HG02588 (cell line): Measurements from ENCODE around the gene SMIM43.

Experiments used
- ATAC-seq: cut with Tn5 transposase; IDR thresholded peaks from one replicate; pipeline ENCODE4 v1.9.1; 2021; ENCODE audit warnings: mild to moderate bottlenecking, moderate library complexity; ENCODE audit not compliant: unreplicated experiment

The SMIM43 gene

DNA sequence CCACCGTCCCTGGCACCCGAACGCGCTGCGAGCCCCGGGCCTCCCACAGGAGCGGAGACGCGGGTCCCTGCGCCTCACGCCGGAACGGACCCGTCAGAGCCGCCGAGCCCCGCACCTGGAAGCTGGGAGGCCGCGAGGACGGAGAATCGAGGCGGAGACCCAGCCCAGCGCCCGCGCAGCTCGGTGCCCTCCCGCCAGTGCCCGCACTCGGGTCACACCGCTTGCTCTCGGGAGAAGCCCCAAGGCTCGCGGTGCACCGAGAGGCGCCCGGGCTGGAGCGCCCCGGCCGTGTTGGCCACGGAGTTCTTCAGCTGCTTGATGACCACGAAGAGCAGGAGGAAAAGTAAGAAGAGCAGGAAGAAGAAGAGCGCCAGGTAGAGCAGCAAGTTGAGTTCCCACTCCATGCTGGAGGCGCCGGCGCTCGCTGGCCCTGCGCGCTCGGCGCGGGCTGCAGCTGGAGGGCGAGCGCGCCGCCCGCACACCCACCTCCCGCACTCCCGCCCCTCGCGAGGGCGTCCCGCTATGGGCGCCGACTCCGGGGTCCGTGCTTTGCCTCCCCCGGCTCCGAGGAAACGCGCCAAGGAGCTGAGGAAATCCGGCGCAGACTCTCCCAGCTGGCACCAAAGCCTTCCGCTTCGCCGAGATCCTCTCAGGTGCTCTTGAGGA, at the start of gene SMIM43:
TSS of gene SMIM43 (minus strand) at position 463 of the 666 bp plus-strand sequence. CDS start at position 404, 59 bp downstream.
- ATAC-seq, result no peak

DNA sequence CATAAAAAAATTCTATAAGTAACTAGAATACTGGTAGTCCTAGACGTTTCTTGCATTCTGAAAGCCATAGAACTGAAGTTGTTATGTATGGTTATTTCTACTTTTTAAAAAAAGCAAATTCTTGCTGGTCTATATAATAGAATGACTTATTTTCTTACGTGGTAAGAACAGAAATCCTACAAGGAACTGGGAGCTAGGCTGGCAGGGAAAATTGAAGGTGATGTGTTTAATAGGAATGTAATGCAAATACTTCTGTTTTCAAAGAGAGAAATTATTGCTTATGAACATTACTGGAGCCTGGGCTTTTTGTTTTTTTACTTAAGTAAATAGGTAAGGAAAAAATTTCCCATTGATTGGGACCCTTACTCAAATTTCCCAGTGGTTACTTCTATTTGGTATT, 49.8 kb upstream of the SMIM43 start:
- no peak for ATAC-seq

DNA sequence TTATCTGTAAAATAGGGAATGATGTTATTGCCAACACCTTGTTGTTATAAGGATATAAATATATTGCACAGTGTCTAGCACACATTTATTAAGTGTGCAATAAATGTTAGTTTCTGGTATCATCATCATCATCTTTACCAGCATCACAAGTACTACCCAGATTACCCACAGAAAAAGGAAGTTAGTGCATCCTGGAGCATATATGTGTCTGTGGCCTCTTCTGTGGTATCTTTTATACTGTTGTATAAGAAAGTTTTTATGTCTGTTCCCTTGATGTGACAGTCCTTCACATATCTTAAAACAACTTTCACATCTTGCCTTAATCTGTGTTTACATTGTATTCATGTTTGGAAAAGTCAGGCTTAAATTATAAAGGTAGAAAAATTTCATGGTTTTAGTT, 46.2 kb upstream of the SMIM43 start:
- ATAC-seq, result no peak

DNA sequence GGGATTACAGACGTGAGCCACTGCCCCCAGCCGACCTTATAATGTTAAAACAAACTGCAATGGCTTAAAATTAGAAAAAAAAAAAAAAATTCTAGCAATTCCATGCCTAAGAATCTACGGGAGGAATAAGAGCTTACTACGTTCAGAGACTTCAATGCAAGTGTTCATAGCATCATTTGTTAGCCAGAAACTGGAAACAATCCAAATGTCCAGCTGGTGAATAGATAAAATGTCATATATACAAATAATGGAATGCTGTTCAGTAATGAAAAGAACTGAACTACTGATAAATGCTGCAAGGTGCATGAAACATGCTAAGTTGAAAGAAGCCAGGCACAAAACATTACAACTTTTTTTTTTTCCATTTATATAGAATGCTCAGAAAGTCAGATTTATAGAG, 41.4 kb upstream of the SMIM43 start:
- no peak for ATAC-seq

DNA sequence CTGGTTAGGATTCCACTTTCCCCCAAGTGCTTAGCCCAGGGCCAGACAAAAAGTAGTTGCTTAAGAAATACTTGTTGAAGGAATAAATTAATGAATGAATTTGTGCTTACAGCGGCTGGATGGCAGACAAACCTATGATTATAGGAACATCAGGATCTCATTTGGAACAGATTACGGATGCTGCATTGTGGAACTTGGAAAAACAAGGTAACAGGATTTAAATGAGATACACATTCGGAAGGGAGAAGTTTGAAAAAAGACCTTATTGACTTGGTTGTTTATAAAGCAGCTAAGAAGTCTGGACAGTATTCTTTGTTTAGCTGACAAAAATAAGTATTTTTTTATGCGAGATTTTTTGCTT, 36.7 kb upstream of the SMIM43 start:
- no peak for ATAC-seq

DNA sequence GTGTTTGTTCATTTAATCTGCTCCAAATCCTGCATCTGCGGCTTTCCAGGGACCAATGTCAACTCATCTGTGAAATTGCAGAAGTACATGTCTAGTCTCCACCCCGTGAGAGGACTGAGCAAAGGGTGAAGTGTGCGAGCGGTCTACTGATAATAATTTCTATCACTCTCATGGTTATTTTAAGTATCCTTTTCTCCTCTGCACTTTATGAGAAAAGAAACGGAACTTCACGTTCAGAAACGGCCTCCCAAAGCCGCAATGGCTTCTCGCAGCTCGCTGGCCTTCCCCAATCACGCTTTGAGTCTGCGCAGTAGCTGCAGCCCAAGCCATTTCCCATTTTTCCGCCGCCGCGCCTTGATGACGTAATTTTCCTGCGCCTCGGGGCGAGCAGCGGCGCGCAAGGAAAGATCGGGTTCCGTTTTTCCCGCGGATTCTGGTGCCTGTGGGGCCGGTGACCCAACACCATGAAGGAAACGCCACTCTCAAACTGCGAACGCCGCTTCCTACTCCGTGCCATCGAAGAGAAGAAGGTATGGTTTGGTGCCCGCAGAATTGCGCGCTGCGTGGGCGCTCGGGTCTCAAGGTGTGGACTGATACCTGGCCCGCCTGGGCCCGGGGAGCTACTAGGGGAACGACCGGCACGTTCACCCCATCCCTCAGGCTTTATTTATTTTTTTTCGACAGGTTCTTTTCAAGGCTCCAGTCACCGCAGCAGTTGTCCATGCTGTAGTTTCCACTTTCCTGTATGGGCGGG, 36.2 kb upstream of the SMIM43 start, which contains the start of gene EXOSC9:
TSS of gene EXOSC9 (plus strand) at position 363 of the 754 bp plus-strand sequence. CDS start at position 465, 102 bp downstream.
- ATAC-seq, result peak; percentile 79

DNA sequence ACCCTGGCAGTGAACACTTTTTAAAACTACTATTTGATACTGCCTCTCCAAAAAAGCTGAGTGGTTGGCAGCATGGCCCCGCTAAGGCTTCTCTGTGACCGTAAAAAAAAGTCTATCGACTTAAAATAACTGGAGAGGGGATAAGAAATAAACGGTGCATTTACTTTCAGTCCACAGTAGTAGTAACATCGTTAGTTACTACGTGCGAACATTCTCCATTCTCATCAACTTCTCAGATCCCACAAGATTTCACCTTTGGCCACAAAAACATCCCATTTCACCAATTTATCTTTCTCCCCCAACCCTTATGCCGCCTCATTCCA, 35.6 kb upstream of the SMIM43 start:
- ATAC-seq, result peak; percentile 19

DNA sequence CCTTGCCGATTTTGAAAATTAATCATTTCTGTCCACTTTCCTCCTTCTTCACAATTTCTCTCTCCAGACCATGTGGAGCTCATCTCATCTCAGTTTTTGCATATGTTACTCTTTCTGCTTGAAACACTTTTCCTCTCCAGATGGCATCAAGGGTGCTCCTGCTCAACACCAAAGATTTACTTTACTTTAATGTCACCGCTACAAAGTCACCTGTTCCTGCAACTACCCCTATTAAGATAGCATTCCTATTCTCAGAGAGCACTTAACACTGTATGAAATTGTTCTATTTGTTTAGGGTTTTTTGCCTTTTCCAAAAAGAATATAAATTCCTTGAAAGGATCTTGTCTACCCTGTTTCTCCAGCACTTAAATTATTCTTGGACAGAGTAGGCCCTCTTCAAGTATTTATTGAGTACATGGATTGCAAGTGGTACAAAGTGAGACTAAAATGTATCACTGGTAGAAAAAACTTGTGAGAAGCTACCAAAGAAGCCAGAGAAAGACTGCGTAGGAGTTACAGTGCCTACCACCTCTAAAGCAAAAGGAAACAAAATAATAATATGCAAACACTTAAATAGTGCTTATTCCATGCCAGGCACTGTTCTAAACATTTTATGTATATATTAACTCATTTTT, 35.0 kb upstream of the SMIM43 start:
- no peak for ATAC-seq

DNA sequence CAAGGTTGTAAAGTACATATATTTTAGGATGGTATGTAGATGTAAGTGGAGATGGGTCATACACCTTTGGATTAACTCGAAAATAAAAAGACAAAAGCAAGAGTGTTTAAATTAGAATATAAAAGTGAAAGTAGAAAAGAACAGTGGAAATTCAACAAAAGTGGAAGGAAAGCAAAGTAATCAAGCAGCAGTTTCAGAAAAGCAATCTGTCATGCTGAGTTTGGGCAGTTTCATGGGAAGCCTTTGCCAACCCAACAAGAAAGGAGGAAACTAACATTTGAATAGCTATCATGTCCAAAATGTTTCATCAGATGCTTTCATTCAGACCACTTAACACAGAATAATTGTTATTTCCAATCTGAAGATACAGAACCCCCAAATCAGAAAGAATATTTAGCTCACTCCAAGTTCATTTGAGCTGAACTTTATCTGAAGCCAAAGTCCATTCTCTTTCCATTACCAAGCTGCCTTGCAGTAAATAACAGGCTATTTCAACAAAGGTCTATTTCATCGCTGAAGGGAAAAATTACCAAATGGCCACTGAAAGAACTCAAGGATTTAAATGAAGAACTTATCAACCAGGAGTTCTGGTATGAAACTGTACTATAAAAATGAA, 34.4 kb upstream of the SMIM43 start:
- no peak for ATAC-seq

DNA sequence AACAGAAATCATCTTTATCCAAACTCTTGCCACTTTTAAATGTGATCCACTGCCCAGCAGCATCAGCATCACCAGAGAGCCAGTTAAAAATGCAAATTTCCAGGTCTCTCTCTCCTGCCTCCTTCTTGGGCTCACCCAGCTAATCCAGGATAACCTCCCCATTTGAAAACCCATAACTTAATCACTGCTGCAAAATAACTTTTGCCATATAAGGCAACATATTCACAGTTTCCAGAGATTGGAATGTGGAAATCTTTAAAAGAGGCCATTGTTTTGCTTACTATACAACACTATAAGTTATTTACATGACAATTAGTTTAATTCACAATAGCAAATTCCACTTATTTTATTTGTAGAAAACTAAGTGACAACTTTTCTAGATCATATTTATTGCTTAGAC, 31.3 kb upstream of the SMIM43 start:
- no peak for ATAC-seq

DNA sequence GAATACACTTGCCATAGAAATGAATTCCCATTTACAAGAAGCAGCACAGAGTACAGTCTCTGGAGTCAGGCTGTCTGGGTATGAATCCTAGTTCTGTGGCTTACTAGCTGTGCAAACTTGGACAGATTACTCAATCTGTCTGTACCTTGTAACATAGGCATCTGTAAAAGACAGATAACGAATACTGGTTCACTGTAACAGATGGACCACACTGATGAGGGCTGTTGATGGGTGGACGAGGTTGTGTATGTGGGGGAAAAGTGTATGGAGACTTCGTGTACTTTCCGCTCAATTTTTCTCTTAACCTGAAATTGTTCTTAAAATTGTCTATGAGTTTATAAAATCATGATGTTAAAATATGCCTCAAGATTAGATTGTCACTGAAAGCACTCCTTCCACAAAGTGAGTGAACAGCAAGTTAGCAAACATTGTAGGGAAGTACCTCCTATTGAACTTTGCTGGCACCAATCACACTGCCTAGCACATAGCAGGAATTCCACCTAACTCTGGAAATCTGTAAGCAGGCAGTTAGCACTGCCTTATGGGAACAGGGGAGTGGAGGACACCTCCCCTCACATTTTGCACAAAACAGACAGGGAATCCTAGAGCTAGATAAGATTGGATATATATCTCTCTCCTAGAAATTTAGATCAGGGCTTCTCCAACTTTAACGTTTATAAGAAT, 29.7 kb upstream of the SMIM43 start:
- no peak for ATAC-seq

DNA sequence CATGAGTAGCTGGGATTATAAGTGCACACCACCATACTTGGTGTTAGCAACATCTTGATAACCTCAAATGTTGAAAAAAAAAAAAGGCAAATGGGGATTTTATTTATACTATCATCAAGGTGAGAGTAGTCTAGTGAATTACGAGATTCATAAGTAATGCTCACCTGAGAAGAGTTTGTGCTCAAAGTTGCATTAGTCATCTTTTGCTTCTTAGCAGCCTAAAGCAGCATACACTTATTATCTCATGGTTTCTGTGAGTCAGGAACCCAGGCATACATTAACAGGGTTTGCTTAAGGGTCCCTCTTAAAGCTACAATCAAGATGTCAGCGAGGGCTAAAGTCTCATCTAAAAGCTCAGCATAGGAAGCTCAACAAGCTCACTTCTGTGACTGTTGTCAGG, 28.0 kb upstream of the SMIM43 start:
- ATAC-seq, result no peak

DNA sequence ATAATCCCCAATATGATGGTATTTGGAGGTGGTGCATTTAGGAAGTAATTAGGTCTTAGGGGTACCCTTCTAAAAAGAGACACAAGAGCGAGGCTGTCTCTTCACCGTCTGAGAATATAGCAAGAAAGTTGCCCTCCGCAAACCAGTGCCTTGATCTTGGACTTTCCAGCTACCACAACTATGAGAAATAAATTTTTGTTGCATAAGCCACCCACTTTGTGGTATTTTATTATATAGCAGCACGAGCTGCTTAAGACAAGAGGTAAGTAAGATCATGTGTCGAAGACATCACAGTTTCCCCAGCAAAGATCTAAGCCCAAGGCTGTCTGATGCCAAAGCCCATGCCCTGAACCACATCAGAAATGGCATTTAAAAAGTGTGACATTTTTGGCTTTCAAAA, 26.5 kb upstream of the SMIM43 start:
- no peak for ATAC-seq

DNA sequence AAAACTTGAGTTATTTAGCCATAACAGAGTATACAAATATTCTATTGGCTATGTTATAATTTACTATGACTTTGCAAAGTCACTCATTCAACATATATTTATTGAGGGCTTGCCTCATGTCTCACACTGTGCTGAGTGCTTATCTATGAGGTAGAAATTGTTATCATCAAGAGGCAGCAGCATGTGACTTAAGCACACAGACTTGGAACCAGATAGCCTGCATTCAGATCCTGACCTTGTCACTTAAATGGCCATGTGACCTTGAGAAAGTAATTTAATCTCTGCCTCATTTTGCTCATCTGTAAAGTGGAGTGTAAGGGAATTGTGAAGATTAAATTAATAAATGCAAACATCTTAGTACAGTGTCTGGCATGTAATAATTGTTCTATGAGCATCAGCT, 26.0 kb upstream of the SMIM43 start:
- ATAC-seq, result no peak

DNA sequence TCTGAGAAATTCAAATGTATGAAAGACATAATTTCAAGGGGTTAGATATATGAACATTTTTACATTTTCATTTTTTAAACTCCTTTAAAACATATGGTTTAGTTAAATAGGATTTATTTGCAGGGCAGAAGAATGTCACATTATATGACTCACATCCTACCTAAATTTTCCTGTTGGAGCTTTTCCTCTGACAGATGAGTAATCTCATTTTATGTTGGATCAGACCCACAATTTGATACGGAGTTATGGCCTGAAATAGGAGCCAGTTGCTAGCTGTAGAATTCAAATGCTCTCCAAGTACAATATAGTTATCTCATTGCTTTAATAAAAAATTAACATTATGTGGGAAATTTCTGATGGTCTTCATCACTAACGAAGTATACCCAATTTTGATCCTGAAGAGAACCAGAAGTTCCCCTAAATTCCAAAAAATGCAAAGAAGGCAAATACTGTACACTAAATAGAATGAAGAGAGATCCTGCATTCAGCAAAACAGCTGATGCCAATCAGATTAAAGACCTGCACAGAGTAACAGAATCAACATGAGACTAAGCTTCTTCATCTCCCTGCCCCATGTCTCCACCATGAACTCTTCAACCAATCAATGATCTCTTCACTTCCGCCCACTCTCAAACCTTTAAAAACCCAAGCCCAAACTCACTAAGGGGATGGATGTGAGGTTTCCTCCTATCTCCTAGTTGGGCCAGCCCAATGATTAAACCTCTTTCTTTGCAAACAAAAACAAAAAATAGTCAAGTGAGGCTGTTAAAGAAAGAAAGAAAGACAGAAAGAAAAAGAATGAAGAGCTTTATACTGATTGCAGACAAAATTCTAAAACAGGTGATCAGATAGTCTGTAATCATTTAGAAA, 25.2 kb upstream of the SMIM43 start:
- no peak for ATAC-seq

DNA sequence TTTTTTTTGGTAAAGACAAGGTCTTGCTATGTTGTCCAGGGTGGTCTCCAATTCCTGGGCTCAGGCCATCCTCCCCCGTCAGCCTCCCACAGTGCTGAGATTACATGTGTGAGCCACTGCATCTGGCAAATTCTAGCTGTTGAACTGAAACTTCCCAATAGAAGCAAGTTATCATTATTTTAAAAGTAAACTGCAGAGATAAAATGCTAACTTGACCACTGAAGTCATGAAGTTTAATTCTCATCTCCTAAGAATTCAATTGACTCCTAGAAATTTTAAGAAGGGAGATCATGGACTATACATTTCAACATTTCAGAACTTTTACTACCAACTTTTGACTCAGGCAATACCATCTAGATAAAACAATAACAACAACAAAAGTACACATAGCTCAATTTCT, 24.5 kb upstream of the SMIM43 start:
- no peak for ATAC-seq

DNA sequence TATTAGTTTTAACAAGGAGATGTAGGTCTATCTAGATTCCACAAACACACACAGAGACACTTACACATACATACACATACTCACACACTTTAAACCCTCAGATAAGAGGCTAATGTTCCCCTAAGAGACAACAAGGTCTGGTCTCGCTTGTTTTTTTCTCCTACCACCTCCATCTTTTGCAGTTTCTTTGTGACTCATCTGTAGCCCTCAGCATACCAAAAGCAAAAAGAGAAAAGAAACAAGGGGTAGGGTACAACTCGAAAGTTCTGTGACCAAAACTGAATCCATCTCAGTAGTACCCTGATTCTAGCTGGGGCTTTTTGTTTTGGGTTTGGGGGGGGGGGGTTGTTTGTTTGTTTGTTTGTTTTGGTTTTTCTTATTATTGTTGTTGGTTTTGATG, 23.9 kb upstream of the SMIM43 start:
- peak; percentile 96 for ATAC-seq

DNA sequence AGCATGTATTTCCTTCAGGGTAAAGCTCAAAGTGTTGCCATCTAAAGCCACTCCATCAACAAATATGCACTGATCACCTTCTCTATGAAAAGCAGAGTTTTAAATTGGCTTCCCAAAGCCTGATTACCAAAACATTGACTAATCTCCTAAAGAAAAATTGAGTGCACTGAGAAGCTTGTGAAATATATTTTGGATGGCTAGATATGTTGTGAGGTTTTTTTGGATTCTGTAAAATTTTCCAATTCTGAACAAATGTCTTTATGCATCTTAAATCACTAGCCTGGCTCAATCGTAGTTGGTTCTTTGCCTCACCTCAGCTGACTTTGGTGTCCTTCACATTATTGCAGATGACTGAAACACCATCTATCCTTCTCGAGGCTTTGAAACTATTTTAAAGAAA, 21.3 kb upstream of the SMIM43 start:
- no peak for ATAC-seq

DNA sequence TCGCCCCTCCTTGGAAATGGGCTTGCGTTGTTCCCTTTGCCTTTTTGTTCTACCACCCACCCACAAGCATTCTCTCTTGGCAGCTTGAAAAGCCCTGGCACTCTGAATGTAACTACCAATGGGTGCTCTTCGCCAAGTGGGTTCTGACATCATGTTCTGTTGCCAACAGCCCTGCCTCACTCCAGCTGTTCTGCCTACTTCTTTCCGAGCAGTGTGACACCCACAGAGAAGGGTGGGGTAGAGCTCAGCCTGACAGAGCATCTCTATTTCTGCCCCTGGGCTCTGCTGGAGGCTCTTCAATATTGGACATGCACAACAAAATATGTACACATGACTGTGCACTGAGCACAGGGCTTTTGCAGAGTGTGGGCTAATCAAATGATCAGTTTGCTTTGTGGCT, 20.5 kb upstream of the SMIM43 start:
- no peak for ATAC-seq

DNA sequence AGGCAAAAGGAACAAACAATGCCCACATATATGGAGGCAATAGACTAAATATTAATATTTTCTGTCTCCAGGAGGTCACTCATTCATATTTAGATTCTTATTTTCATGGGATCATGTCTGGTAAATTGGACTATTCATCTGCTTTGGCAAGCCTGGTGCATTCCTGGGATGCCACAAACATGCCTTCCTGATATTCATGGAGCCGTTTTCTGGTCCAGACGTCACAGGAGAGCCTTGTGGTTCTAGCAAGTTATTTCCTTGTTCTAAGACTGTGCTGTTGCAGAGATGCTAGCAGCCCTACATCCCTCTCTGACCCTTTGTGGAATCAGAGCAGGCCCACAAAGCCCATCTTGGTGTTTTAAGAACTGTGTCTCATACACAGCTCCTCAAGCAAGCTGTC, 20.0 kb upstream of the SMIM43 start:
- ATAC-seq, result no peak
